Measurements from ENCODE around the gene ACSBG1. TPM values are rescaled to one million over a fixed set of nuclear protein-coding genes. Genes with fewer than 3 reads are reported as not detected.

The ACSBG1 gene, protein sequence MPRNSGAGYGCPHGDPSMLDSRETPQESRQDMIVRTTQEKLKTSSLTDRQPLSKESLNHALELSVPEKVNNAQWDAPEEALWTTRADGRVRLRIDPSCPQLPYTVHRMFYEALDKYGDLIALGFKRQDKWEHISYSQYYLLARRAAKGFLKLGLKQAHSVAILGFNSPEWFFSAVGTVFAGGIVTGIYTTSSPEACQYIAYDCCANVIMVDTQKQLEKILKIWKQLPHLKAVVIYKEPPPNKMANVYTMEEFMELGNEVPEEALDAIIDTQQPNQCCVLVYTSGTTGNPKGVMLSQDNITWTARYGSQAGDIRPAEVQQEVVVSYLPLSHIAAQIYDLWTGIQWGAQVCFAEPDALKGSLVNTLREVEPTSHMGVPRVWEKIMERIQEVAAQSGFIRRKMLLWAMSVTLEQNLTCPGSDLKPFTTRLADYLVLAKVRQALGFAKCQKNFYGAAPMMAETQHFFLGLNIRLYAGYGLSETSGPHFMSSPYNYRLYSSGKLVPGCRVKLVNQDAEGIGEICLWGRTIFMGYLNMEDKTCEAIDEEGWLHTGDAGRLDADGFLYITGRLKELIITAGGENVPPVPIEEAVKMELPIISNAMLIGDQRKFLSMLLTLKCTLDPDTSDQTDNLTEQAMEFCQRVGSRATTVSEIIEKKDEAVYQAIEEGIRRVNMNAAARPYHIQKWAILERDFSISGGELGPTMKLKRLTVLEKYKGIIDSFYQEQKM
- 0.09 to 0.51 TPM (median 0.39 TPM) in 5 replicates for total RNA-seq (2022; extraction: Qiagen RNA extraction; ENCODE audit: low read depth)

DNA sequence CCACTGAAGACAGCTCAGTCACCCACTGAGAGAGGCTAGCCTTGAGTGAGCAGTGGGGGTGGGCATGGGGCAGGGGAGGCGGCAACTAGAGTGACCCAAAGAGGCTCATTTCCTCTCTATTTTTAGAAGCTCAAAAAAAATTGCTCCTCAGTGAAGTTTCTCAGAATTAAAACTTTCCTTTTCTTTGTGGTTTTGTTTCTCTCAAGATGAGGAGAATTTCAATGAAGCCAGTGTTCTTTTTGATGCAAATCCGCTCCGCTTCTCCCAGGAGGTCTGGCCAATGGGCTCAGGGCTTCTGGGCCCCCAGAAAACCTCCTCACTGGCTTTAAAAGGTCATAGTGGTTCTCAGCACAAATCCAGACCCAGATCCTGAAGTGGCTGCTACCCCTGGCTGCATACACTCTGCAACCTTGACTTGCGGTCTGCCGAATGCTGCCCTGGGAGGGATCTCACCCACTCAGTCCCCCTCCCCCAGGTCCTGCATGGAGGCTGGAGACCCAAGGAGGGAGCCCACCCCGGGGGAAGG, at the start of gene ACSBG1:
ACSBG1 (minus strand) TSS at position 51 of the 526 bp plus-strand sequence. CDS start 64 bp downstream, outside the sequence.

DNA sequence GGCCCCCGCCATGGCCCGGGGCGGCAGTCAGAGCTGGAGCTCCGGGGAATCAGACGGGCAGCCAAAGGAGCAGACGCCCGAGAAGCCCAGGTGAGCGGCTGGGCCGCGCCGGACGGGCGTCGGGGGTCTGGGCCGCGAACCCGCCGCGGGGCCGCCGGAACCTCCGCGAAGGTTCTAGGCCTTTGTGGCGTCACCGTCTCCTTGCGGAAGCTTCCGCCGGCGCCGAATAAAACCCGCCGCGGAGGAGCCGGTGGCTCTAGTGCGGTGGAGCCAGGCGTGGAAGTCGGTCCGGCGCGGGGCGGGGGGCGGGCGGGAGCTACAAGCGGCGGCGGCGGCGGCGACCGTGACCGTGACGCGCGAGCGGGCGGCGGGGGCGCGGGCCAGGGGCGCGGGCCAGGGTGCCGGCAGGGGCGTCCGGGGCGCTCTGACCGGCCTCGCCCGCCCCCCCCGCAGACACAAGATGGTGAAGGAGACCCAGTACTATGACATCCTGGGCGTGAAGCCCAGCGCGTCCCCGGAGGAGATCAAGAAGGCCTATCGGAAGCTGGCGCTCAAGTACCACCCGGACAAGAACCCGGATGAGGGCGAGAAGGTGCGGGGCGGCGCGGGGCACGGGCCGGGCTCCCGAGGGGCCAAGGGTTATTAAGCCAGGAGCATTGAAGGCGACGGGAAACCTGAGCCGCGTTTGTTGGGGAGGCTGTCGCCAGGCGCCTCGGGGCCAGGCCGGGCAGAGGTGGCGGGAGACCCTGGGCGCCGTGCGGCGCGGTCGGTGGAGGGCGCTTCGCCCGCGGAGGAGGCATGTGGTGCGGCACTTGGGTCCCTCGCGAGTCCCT, 30.2 kb upstream of the ACSBG1 start, which contains the start of gene DNAJA4:
DNAJA4 (plus strand) TSS at position 259 of the 833 bp plus-strand sequence; CDS start at position 461, 202 bp downstream.

DNA sequence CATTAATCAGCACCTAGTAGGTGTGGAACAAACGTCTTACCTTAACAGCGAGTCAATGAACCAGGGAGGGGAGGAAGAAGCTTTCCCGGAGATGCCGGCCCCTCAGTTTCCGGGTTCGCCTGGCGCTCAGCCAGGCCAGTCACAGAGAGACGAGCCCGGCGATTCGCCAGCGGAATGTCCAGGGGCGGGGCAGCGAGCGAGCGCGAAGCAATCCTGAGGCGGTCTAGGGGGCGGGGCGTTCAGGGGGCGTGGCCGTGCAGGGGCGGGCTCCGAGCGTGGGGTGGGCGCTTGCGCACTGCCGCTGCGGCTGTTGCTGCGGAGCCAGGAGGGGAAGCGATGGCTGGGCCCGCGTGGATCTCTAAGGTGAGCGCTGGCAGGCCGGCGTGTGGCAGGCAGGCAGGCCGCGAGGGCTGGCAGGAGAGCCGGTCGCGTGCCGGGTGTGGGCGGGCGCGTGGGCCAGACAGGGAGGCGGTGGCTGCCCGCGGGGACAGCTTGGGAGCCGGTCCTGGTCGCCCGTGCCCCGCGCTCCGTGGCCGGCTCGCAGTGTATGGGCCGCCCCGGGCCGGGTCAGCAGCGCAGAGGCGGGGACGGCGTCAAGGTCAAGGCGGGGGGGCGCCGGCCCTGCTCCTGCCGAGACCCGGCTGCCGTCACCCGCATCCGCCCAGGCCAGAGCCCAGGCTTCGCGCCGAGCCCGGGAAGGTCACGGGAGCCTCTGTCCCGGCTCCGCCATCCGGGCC, 85.1 kb downstream of the ACSBG1 start, which contains the start of gene IDH3A:
IDH3A (plus strand) TSS at position 295 of the 737 bp plus-strand sequence; CDS start at position 337, 42 bp downstream.

DNA sequence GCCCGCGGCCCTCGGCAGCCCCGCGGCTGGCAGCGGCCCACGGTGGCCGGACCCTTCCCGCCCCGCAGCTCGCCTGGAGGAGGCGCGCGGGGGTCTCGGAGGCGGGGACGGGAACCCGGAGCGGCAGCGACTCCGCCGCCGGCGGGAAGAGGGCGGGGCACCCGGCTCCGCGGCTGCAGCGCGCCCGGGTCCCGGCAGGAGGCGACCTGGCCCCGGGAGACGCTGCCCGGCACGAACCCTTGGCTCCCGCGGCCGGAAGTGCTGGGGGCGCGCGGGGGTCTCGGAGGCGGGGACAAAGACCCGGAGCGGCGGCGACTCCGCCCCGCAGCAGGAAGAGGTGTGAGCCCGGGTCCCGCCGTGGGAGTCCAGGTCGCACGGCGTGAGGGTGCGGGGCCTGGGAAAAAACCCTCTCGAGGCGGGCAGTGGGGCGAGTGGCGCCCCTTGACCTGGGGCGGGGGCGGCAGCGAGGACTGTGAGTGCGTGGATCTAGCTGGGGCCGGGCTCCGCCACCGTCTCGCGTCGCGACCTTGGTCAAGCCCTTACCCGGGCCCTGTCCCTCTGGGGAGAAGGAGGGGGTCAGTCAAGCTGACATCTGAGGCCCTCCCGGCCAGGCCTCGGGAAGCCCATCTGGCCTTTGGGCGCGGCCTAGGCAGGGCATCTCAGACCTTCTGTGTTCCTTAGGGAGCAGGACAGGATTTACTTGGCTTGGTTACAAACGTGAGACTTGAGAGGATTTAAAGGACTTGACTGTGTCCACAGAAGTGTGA, 102.9 kb downstream of the ACSBG1 start, which contains the start of gene CIB2:
CIB2 (minus strand) TSS at position 151 of the 767 bp plus-strand sequence. CDS start 230 bp downstream, outside the sequence.

Other genes starting within 250 kb of the ACSBG1 start
- gene TBC1D2B, start 156.9 kb downstream of the ACSBG1 start, total RNA-seq (2022; extraction: Qiagen RNA extraction; ENCODE audit: low read depth) = 11.0 to 18.2 TPM (median 15.5 TPM) in 5 replicates
- gene SH2D7, start 142.0 kb downstream of the ACSBG1 start, total RNA-seq (2022; extraction: Qiagen RNA extraction; ENCODE audit: low read depth) = not detected in 5 replicates
- gene CIB2, start 103.1 kb downstream of the ACSBG1 start, total RNA-seq (2022; extraction: Qiagen RNA extraction; ENCODE audit: low read depth) = 21.1 to 31.7 TPM (median 27.4 TPM) in 5 replicates
- 66.4 to 91.4 TPM (median 75.1 TPM) in 5 replicates for gene IDH3A, start 85.2 kb downstream of the ACSBG1 start, total RNA-seq (2022; extraction: Qiagen RNA extraction; ENCODE audit: low read depth)
- 0.05 TPM in 1 of 5 replicates, not detected in the others for gene DNAJA4, start 30.0 kb upstream of the ACSBG1 start, total RNA-seq (2022; extraction: Qiagen RNA extraction; ENCODE audit: low read depth)
- 81.3 to 120 TPM (median 89.8 TPM) in 5 replicates for gene SKIC8, start 65.0 kb upstream of the ACSBG1 start, total RNA-seq (2022; extraction: Qiagen RNA extraction; ENCODE audit: low read depth)
- gene CRABP1, start 105.8 kb upstream of the ACSBG1 start, total RNA-seq (2022; extraction: Qiagen RNA extraction; ENCODE audit: low read depth) = 1.0 to 2.1 TPM (median 1.3 TPM) in 5 replicates
- gene IREB2, start 203.7 kb upstream of the ACSBG1 start, total RNA-seq (2022; extraction: Qiagen RNA extraction; ENCODE audit: low read depth) = 25.9 to 53.4 TPM (median 43.9 TPM) in 5 replicates

All from A549 treated with ZK216348 at 1 μM for 4 hours (cell line).